SK-N-SH (cell line): ENCODE measurements around the gene TTC9C.

ENCODE experiments used
- CTCF ChIP-seq: fragments of 200-600 bp; sonication (generic); IDR thresholded peaks from 2 replicates; pipeline ENCODE4 v1.6.1; 2017; ENCODE audit warnings: antibody characterized with exemption, mild to moderate bottlenecking, moderate library complexity
- EP300 ChIP-seq, 2 experiments: IDR thresholded peaks; 2 replicates each; pipeline versions ENCODE4 v1.4.0 to v1.6.1; 2012; ENCODE audit warnings: borderline replicate concordance in 1 of 2, low read depth in 1 of 2, low read length in 1 of 2
- EZH2phosphoT487 ChIP-seq: fragments of 200-600 bp; sonication (generic); IDR thresholded peaks from 2 replicates; pipeline ENCODE4 v1.6.1; 2017; ENCODE audit warnings: low read depth, mixed run types, mild to moderate bottlenecking, antibody characterized with exemption, moderate library complexity, borderline replicate concordance
- MAX ChIP-seq: IDR thresholded peaks from 2 replicates; pipeline ENCODE4 v1.4.0; 2012; ENCODE audit warnings: low read depth
- MXI1 ChIP-seq: IDR thresholded peaks from 2 replicates; pipeline ENCODE4 v1.6.1; 2012; ENCODE audit warnings: mild to moderate bottlenecking, low read depth, low read length, improper control_type of control experiment
- PBX3 ChIP-seq: IDR thresholded peaks from 2 replicates; pipeline ENCODE4; 2012
- POLR2AphosphoS5 ChIP-seq: IDR thresholded peaks from 2 replicates; pipeline ENCODE4 v1.6.1; 2012; ENCODE audit warnings: low read depth, low read length
- RAD21 ChIP-seq: IDR thresholded peaks from 2 replicates; pipeline ENCODE4 v1.6.1; 2012; ENCODE audit warnings: mild to moderate bottlenecking, low read length
- REST ChIP-seq: IDR thresholded peaks from 2 replicates; pipeline ENCODE4 v1.6.1; 2012; ENCODE audit warnings: mild to moderate bottlenecking, low read depth, low read length, moderate library complexity
- RFX5 ChIP-seq: IDR thresholded peaks from 2 replicates; pipeline ENCODE4 v1.6.1; 2012; ENCODE audit warnings: mild to moderate bottlenecking, improper control_type of control experiment, low read length
- TAF1 ChIP-seq: IDR thresholded peaks from 2 replicates; pipeline ENCODE4 v1.6.1; 2012; ENCODE audit warnings: low read depth, mild to moderate bottlenecking, low read length, moderate library complexity, borderline replicate concordance
- USF2 ChIP-seq: fragments of 150-350 bp; IDR thresholded peaks from 2 replicates; pipeline ENCODE4 v1.6.1; 2017; ENCODE audit warnings: antibody characterized with exemption, low read length, low read depth, borderline replicate concordance
- YY1 ChIP-seq: IDR thresholded peaks from 2 replicates; pipeline ENCODE4 v1.4.0; 2012; ENCODE audit warnings: low read depth, mild to moderate bottlenecking

- TF ChIP-seq CTCF (no peak), POLR2AphosphoS5 (peak; percentile 28; the same call in 1 of the 2 replicates), YY1 (no peak), RAD21 (no peak), TAF1 (no peak), MXI1 (no peak), USF2 (no peak), PBX3 (no peak), EZH2phosphoT487 (no peak), MAX (no peak), RFX5 (no peak), EP300 (IDR thresholded peaks at IDR 0.05; ENCODE audit: borderline replicate concordance in 1 of 2, low read depth in 1 of 2, low read length in 1 of 2) (no peak), REST (no peak)
Measured at GRCh38 chr11:62689421-62690183, 38.7 kb upstream of the TTC9C start, which contains the start of gene LRRN4CL.
